Heart right ventricle (tissue), 16 donors: ENCODE data around the gene DBP. TPM values are rescaled to one million over a fixed set of nuclear protein-coding genes. Genes with fewer than 3 reads are reported as not detected.

Experiments
- ATAC-seq, 8 donors: fragments of 200-7000 bp; cut with Tn5 transposase; one replicate each; pipeline ENCODE4 v1.9.1; 2020; ENCODE audit warnings: mild to moderate bottlenecking in 8 of 8, moderate library complexity in 8 of 8, moderate number of reproducible peaks in 1 of 8
- DNase-seq, 2 donors: peaks; one replicate each; pipeline ENCODE4 v3.0.0-alpha.2; 2020
- H3K27ac ChIP-seq, 10 donors: fragments of 200-600 bp; sonication (generic) in 2 of 10; one replicate each; pipeline versions ENCODE4 v1.5.0 to v1.8.0; 2020 to 2022; ENCODE audit warnings: mild to moderate bottlenecking in 3 of 10
- H3K27me3 ChIP-seq, 7 donors: fragments of 200-600 bp; one replicate each; pipeline ENCODE4 v1.8.0; 2021 to 2022; ENCODE audit warnings: mild to moderate bottlenecking in 2 of 7
- H3K36me3 ChIP-seq, 9 donors: fragments of 200-600 bp; sonication (generic) in 1 of 9; one replicate each; pipeline versions ENCODE4 v1.5.0 to v1.8.0; 2020 to 2022; ENCODE audit warnings: mild to moderate bottlenecking in 2 of 9
- H3K4me1 ChIP-seq, 9 donors: fragments of 200-600 bp; sonication (generic) in 1 of 9; one replicate each; pipeline versions ENCODE4 v1.5.0 to v1.8.0; 2020 to 2022; ENCODE audit warnings: mild to moderate bottlenecking in 4 of 9
- H3K4me3 ChIP-seq, 10 donors: fragments of 200-600 bp; sonication (generic) in 2 of 10; one replicate each; pipeline versions ENCODE4 v1.5.0 to v1.8.0; 2020 to 2022; ENCODE audit warnings: mild to moderate bottlenecking in 7 of 10, moderate library complexity in 2 of 10
- H3K9me3 ChIP-seq, 11 donors: fragments of 200-600 bp in 10 of 11; sonication (generic) in 2 of 11; one replicate each; pipeline versions ENCODE4 v1.5.0 to v1.8.0; 2013 to 2022; ENCODE audit warnings: mild to moderate bottlenecking in 2 of 11, control low read depth in 1 of 11, moderate library complexity in 1 of 11
- CTCF ChIP-seq, 9 donors: fragments of 200-600 bp; sonication (generic) in 2 of 9; IDR thresholded peaks; one replicate each; pipeline versions ENCODE4 v1.5.0 to v1.8.0; 2021 to 2022; ENCODE audit warnings: antibody characterized with exemption in 9 of 9, mild to moderate bottlenecking in 5 of 9, moderate library complexity in 1 of 9
- WGBS, 2 donors: extraction: QIAGEN DNeasy Blood & Tissue Kit; methylation state at CpG; one replicate each; pipeline ENCODE4 v1.1.7; 2013; ENCODE audit warnings: inconsistent platforms in 1 of 2; 5-methylcytosine and 5-hydroxymethylcytosine counted together
- intact Hi-C, 10 donors: fragments of 100-400 bp; cut with DNase I; formaldehyde crosslinking; loops; one replicate each; pipeline versions ENCODE4 v1.11.1 to v1.14.2; 2022
- polyA plus RNA-seq, 2 donors: library from polyadenylated mRNA; stranded (reverse); fragments of 200-250 nt; gene quantifications; one replicate each; pipeline ENCODE4 v1.2.3, GENCODE V29; 2013
- total RNA-seq, 10 donors: library from RNA; stranded (reverse); fragmentation: NEBNext Ultra II Directional in 3 of 10; extraction: Animal tissue kit (Norgen Biotek cat#: 25700) in 3 of 10; gene quantifications; one replicate each; pipeline versions ENCODE4 v1.2.1 to v1.2.4, GENCODE V29; 2021 to 2023
- donor health status: Arrhythmogenic right ventricular cardiomyopathy.
- donor health status: ischemic (EF 13 %, LVEDD 7.1; RV severe dilation, severe dysfunction).
- donor health status: healthy with polysubstance abuse.
- donor health status: DM: no; HTN: yes; CAD: no.
- donor health status: DM: no; HTN: no; CAD: no.
- donor health status: ischemic (EF 25% LVEDD 6.9; RV normal size, moderate dysfunction).
- donor health status: ischemic (EF 25% LVEDD 5.7; RV mildly dilated, moderate dysfunction).
- donor health status: healthy.
- donor health status: DM: yes; HTN: yes; CAD: no.
- donor health status: Ischemic cardiomyopathy.
- donor health status: ischemic (EF 35%, LVEDD 5.7; RV mildly dilated, moderate dysfunction).
- donor health status: nonischemic (EF 11% LVEDD 7.7; RV severe dilation, severe dysfunction).
- donor health status: DM: yes; HTN: yes; CAD: no.
- donor health status: PGD.
- donor health status: ischemic (EF 29% LVEDD 5.4; RV normal size, mild dysfunction).
- donor health status: nonischemic (EF 23%, LVEDD 6.1; RV moderate dilation, normal function).

Gene DBP
- total and polyA plus RNA-seq, 12 donors: 2.4 to 30.0 (median 12.2) TPM

- Histone ChIP-seq H3K27ac (no peak overlapping the region), H3K27me3 (no peaks in the 10 kb centered on the region), H3K9me3 (no peaks in the 10 kb centered on the region), H3K4me3 (no peak overlapping the region), H3K4me1 (peaks cover 0 to 7% (median 0%) of the 10 kb centered on the region in 9 donors), H3K36me3 (peaks cover 0 to under 1% (median 0%) of the 10 kb centered on the region in 9 donors)
- DNase-seq (no peak), ATAC-seq (no peak)
- WGBS, 2 donors: 91 to 93% methylated on average over 20 of the region's 20 CpGs
- intact Hi-C loops: no loop called here
- no peak for TF ChIP-seq CTCF (IDR thresholded peaks at IDR 0.05)
These were observed 27.5 kb downstream of the DBP start for GRCh38 chr19:48609571-48610108.

- Histone ChIP-seq H3K27ac (no peak overlapping the region), H3K27me3 (no peaks in the 10 kb centered on the region), H3K36me3 (no peaks in the 10 kb centered on the region), H3K4me1 (peaks cover 0 to 7% (median 0%) of the 10 kb centered on the region in 9 donors), H3K9me3 (no peaks in the 10 kb centered on the region), H3K4me3 (no peak overlapping the region)
- intact Hi-C loops: no loop called here
- 15 to 20% methylated on average over 9 of the region's 9 CpGs for WGBS, 2 donors
- peak in 7 of 8 donors; percentile 25 to 71 (median 41) for ATAC-seq
- TF ChIP-seq CTCF (IDR thresholded peaks at IDR 0.05): peak in 8 of 9 donors; percentile 22 to 58 (median 48)
- no peak for DNase-seq
These were observed 28.3 kb downstream of the DBP start for GRCh38 chr19:48608798-48609263.

- no peak for TF ChIP-seq CTCF (IDR thresholded peaks at IDR 0.05)
- intact Hi-C loops: no loop called here
- Histone ChIP-seq H3K27me3 (no peaks in the 10 kb centered on the region), H3K27ac (no peak overlapping the region), H3K36me3 (no peaks in the 10 kb centered on the region), H3K4me1 (peaks cover 0 to 7% (median 0%) of the 10 kb centered on the region in 9 donors), H3K4me3 (no peak overlapping the region), H3K9me3 (no peaks in the 10 kb centered on the region)
- ATAC-seq: no peak
- no peak for DNase-seq
- 84 to 88% methylated on average over 7 of the region's 7 CpGs for WGBS, 2 donors
These were observed 29.8 kb downstream of the DBP start for GRCh38 chr19:48607359-48607755.

GRCh38 chr19:48606463-48607358 lies 30.5 kb downstream of the DBP start, which contains the start of gene SPACA4:
Gene SPACA4 (plus strand): TSS chr19:48606742. CDS start chr19:48606979, 237 bp downstream.
- TF ChIP-seq CTCF (IDR thresholded peaks at IDR 0.05): no peak
- no peak for DNase-seq
- 85 to 89% methylated on average over 39 of the region's 39 CpGs for WGBS, 2 donors
- intact Hi-C loops: no loop called here
- H3K4me3 ChIP-seq: no peak within 1 kb of the TSS
- no peaks in the 10 kb centered on the region for H3K27me3 ChIP-seq
- H3K27ac ChIP-seq: no peak within 1 kb of the TSS
- H3K9me3 ChIP-seq: no peaks in the 10 kb centered on the region
- ATAC-seq: peak in 1 of 8 donors; percentile 24
- no peaks in the 10 kb centered on the region for H3K36me3 ChIP-seq
- H3K4me1 ChIP-seq: peaks cover 0 to 7% (median 0%) of the 10 kb centered on the region in 9 donors
